GM18858 (cell line): Measurements from ENCODE around the gene EMX2.
"Not testable (repeated sequence)": the region's sequence is repeated elsewhere in the genome, so short reads cannot be mapped to it uniquely, and the experiment has no call there.

ENCODE experiments used
- ATAC-seq: cut with Tn5 transposase; IDR thresholded peaks from one replicate; pipeline ENCODE4 v1.9.1; 2021; ENCODE audit not compliant: unreplicated experiment

The EMX2 gene

DNA sequence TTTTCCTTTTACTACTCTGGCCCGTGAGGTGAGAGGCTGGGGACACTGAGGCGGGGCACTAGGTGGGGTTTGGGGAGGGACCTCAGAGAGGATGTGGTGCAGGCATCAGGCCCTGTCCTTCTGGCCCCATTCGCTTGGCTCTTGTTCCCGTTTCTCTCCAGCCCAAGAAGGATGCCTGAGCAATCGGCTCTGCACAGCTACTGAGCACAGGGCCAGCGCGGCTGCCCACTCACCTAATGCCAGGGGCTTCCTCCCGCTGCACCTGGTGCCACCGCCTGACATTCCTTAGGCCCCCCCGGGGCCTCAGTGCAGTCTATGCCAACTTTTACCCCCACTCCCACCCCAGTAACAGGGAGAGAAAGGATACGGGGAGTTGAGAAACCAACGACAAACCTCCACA lies 12.5 kb downstream of the EMX2 start:
- ATAC-seq = no peak

DNA sequence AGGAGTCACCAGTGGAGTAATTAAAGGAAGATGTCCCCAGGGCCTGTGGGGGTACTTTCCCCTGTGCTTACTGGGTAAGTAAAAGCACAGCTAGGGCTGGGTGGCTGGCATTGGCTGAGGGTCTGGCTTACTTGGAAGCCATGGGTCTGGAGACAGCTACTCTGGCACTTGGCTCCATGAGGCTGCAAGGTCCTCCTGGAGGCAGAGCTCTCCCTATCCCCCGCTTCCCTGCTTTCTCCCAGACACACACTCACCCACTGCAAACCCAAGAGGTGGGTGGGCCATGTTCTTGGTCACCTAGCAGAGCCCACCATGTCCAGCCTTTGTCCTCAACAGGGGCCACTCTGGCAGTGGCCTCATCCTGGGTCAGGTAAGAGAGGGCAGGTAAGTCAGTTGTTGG lies 13.3 kb downstream of the EMX2 start:
- ATAC-seq = no peak

DNA sequence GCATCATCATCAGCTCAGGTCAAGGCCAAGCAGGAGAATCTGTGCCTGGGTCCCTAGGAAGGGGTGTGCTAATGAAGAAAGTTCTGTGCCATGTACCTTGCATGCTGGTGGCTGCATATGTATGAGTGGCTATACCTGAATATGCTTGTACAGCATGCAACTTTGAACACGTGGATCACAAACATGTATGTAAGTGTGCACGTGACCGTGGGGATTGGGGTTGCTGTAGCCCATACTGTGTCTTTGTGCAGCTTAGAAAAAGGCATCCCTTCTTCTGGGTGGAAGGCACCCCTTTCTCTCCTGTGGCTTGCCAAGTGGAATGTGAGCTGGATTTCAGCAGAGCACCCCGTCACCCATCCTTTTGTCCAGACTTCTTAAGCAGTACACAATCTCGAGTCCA lies 13.8 kb downstream of the EMX2 start:
- ATAC-seq = no peak

DNA sequence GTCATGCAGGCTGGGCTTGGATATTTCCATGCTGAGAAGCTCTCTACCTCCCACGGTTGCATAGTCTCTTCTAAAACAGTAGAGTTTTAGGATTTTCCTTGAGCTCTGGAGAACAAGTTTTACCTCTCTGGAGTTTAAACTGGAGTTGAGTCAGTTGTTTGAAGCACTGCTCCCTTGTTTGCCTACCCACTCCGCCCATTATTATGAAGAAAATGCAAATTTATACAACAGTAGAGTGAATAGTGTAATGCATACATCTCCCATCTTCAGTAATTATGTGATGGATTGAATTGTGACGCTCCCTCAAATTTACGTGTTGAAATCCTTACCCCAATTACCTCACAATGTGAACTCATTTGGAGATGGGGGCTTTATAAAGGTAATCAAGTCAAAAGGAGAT lies 17.2 kb downstream of the EMX2 start:
- no peak for ATAC-seq

DNA sequence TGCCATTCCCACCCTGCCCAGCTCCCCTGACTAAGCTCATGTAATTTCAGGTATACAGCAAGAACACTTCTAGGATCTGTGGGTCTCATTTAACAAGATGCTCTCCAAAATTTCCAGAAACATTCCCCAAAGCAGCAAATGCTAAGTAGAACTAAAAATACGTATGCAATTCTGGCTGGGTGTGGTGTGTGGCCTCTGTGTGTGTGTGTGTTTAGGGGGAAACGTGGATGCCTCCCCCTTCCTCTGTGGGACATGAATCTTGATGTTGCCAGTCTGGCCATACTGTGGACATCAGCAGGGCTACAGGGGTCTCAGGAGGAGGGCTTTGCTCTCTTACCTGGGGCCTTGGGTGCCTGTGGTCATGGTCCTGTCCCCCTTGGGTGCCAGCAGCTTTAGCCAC lies 18.4 kb downstream of the EMX2 start:
- no peak for ATAC-seq

DNA sequence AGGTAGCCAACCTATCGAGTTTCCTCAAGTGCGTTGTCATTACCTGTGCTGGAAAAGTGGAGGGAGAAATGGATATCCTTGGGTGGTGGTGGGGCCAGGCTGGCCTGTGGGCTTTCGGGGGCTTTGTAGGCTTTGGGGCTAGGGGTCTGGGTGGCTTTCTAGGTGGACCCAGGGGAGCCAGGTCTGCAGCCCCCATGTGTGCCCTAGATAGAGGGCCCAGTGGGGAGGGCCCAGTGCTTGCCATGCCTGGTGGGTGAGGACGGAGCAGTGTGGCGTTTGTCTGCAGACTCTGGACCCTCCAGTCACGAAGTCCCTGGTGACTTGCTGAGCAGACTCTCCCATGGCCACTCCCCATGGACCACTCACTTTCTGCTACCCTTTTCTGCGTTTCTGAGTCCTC lies 19.7 kb downstream of the EMX2 start:
- no peak for ATAC-seq

DNA sequence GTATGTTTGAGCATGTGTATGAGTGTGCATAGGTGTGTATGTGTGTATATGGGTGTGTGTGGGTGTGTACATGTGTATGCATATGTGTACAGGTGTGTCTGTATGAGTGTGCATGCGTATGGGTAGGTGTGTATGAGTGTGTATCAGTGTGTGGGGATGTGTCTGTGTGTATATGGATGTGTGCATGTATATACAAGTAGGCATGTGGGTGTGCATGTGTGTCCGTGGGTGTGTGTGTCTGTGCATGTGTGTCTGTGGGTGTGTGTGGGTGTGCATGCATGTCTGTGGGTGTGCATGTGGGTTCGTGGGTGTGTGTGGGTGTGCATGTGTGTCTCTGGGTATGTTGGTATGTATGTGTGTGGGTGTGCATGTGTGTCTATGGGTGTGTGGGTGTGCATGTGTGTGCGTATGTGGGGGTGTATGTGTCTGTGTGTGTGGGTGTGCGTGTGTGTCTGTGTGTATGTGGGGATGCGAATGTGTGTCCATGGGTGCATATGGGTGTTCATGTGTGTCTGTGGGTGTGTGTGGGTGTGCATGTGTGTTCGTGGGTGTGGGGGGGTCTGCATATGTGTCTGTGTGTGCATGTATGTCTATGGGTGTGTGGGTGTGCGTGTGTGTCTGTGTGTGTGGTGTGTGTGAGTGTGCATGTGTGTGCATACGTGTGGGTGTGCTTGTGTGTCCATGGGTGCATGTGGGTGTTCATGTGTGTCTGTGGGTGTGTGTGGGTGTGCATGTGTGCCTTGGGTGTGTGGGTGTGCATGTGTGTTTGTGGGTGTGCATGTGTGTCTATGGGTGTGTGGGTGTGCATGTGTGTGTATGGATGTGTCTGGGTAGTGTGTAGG lies 20.6 kb downstream of the EMX2 start:
- no peak for ATAC-seq

DNA sequence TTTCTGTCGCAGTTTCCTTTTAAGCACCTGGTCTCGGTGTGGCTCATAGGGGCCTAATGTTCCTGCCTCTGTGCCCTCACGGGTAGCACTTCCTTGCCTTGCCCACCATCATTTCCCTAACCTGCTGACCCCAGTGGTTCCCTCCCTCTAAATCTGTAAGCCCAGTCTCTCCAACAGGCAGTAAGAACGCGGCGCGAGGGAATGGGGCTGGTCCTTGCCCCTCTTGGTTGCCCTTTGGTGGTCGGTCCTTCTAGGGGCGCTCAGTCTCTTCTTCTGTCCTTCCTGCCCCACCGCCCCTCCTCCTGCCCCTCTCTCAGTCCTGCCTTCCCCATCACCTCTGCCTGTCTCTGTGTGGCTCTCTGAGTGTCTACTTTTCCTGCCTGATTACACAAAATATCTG lies 21.2 kb downstream of the EMX2 start:
- ATAC-seq = no peak

DNA sequence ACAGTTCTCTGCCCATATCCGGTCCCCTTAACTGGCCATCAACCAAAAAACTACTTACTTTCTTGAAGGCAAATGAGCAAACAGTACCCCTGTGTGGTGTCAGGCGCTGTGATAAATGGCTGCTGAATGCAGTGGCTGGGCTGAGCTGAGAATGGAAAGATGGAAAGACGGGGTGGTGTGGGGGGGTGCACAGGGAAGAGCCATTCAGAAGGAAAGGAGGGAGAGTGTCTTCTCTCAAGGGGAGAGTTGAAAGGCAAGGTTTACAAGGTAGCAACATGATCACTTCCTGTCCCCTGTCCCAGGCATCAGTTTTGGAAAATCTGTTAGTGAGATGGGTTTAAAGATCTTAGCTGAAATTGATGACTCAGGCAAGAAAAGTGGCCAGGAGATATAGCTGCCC lies 22.5 kb downstream of the EMX2 start:
- no peak for ATAC-seq

DNA sequence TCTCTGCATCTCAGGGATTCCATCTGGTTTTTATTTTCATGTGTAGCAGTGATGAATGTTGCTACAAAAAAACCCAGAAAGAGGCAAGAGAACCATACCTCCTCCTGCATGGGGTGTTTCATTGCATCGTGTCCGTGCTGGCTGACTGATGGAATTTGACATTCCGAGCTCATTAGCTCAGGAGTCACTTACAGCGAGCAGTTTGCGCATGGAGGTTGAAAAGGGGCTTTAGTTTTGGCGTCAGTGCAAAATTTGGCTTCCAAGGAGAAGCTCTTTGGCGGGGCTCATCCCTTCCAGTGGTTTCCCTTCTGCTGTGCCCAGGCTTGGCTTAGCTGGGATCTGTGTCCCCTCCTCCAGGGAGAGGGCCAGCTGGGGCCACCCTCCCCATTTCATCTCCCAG lies 25.8 kb downstream of the EMX2 start:
- no peak for ATAC-seq

DNA sequence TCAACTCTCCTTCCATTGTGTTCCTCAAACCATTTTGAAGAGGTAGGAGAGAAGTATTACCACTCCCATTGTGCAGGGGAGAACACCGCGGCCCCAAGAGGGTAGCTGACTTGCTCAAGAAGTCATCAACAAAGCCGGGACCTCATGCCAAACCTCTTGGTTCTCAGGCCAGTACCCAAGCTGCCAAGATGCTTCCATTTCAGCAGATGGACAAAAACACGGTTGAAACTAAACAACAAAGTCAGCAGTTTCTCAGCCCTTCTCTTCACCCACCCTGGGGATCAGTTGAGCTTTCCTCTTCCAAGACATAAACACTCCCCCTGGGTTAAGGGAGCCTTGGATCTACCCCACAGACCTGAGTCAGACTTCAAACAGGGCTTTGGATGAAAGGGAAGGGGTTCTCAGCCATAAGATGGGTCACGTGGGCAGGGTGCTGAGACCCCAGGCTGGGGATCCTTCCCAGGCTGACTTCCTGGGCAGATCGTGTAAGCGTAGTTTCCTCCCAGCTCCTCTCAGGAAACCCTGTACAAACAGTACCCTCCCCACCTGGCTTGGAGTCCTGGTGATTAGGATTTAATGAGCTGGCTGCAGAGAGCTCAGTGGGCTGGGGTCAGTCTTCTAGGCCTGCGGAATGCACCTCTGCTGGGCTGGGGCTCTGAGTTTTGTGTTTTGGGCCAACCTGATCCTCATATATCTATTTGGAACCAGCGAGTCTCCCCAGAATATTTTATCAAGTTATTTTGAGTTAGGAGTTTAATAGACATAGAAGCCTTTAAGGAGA lies 27.3 kb downstream of the EMX2 start:
- ATAC-seq = no peak

DNA sequence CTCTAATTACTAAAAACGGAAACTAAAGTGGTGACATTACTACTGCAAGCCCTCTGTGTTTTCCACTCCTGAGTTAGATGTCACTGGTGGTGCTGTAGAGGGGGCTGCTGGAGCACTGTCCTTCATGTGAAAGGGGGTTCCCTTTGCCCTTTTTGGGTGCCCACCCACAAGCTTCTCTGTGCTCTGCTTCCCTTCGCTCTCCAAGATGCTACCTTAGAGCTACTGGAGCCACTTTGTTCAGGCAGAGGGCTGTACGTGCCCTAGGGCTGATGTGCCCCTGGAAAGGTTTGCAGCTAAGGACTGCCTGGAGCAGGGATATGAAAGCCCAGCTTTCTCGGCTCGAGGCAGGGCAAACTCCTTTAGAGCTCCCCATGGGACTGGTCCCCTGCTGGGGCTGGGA lies 28.3 kb downstream of the EMX2 start:
- no peak for ATAC-seq

DNA sequence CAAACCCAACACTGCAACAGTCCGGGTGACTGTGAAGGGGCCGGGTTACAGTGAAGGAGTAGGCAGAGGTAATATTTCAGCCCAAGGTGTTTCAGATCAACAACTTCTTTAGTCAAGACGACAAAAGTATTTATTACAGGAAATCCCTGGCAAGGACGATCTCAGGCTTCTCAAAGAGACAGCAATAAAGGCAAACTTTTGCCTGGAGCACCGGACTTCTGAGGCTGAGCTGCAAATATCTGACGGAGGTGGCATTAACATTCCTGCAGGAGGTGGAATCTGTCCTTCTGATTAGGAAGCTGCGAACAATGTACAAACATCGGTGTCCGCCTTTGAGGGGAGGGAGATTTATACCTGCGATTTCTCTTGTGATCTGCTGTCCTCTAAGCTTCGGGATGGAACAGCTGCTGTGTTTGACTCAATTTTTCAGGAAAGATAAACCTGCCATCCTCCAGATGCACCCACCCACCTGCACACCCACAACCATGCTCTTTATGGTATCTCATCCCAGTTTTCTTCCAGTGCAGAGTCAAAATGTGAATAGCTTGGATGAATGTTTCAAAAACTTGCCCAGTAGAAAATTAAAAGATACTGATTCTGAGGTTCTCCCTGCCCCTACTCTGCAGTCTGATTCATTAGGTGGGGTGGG lies 32.1 kb downstream of the EMX2 start:
- no peak for ATAC-seq

DNA sequence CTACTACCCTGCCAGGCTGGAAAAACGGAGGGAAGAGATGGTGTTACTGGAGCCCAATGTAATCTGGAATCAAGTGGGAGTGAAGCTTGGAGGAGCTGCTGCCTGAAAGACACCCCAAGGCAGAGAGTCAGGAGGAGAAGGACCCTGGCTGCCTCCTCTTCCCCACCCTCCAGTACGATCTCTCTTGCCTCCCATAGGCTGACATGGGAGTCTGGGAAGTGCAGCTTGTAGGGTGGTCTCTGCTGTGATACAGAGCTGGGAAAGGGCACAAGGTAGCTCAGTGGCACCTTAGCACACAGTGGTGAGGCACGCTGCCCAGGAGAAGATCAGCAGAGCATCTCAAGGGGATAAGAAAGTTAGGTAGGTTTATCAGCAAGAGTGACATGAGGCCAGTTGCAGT lies 35.9 kb downstream of the EMX2 start:
- no peak for ATAC-seq

DNA sequence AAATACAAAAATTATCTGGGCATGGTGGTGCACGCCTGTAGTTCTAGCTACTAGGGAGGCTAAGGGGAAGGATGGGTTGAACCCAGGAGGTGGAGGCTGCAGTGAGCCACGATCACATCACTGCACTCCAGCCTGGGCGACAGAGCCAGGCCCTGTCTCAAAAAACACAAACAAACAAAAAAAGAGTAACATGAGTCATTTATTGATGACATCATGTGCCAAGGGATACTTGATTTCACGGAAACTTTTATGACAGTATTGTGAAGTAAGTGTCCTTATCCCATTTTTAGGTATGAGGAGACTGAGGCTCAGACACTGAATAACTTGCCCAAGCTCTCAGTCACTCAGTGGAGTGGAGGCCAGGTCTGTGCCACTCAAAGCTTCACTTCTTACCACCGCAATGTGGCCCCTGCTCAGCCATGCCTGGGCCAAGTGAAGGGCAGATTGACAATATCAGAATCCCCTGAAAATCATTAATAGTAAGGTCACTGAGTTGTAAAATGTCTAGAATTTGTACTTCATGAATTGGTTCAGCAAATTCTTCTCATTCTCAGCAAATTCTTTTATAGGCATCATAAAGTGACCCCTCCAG lies 36.5 kb downstream of the EMX2 start:
- ATAC-seq = no peak

DNA sequence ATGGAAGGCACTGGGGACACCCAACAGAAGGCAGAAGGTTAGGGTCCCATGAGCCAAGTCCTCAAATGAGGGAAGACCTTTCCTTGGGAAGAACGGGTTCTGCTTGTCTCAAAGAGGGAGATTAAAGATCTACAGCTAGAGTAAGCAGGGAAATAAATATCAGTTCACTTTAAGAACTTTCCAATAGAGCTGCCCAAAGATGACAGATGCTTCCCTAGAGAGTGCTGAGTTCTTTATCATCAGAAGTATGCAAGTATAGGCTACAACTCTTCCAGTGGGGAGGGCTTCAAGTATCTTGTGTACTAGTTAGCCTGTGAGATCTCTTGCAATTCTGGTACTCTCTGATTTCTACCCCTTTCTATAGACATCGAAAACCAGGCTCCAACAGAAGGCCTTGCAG lies 39.4 kb downstream of the EMX2 start:
- ATAC-seq = no peak

DNA sequence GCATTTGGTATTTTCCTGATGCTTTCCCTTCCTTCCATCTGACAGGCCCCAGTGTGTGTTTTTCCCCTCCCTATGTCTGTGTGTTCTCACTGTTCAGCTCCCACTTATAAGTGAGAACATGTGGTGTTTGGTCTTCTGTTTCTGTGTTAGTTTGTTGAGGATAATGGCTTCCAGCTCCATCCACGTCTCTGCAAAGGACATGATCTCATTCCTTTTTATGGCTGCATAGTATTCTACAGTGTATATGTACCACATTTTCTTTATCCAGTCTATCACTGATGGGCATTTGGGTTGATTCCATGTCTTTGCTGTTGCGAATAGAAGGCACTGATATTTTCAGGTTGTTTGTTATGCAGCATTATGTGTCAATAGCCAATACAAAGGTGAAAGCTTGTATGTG lies 42.3 kb downstream of the EMX2 start:
- not testable (repeated sequence) for ATAC-seq

DNA sequence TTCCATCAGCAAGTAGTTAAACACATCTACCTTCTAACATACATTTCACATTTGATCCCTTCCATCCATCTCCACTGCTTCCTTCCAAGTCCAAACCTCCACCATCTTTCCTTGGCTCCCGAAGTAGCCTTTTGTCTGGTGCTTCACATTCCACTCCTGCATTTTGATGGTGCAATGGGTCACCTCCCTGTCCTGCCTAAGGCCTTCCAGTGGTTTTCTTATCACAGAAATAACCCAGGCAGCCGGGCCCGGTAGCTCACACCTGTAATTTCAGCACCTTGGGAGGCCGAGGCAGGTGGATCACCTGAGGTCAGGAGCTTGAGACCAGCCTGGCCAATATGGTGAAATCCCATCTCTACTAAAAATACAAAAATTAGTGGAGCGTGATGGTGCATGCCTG lies 44.5 kb downstream of the EMX2 start:
- no peak for ATAC-seq

DNA sequence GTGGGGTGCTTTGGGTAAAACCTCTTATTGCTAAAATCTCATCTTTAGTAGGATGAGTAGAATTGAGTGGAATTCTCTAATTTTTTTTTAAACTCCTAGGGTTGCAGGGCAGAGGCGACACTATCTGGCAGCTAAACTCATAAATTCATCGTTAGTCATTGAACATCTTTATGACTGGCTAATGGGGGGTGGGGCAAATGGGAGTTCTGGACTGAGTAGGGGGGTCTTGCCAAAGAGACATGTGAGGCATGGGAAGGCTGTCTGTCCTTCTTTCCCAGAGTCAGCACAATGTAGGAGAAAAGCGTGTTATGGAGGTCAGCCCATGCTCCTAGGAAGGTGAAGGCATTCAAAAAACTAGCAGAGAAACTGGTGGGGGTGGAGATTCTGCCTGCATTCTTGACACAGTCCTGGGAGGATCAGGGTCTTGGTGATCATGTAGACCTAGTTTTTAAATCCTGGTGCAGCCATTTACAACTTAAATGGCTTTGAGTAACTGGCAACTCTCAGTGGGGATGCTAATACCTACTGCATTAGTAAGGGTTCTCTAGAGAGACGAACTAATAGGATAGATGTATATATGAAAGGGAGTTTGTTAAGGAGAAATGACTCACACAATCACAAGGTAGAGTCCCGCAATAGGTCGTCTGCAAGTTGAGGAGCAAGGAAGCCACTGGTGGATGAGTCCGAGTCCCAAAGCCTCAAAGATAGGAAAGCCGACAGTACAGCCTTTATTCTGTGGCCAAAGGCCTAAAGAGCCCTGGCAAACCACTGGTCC lies 47.7 kb downstream of the EMX2 start:
- ATAC-seq = no peak

DNA sequence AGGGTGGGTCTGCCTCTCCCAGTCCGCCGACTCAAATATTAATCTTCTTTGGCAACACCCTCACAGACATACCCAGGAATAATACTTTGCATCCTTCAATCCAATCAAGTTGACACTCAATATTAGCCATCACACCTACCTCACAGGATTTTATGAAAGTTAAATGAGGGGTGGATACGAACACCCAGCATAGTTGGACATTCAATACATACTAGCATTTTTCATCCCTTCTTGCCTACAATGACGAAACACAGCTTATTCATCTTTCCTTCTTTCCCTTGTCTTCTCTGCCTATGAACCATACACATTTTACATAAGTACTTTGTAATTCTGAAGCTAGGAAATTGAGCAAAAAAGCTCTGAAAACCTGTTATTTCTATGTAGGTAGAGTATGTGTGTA lies 48.5 kb downstream of the EMX2 start:
- ATAC-seq = no peak

DNA sequence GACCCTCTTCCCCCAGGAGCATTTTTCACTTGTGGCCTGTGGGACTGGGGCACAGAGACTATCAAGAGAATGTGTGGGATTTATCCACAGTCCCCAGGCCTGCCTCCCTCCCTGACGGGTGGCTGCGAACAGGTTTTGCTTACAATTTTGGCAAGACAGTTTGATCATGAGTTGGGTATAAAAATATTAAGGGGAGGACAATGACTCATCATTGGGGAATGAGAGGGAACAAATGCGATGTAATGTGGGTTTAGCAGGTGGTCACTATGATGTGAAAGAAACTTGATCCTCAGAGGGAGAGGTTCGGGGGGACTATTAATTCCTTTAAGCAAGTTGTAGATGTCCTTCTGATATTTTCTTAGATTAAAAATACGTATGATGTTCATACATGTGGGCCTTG lies 52.2 kb downstream of the EMX2 start:
- no peak for ATAC-seq
